22Rv1 (cell line): ENCODE data around the gene PBX3.

Experiments
- ZFX ChIP-seq: fragments of 450-650 bp; IDR thresholded peaks from 2 replicates; pipeline ENCODE4 v1.6.1; 2017; ENCODE audit warnings: antibody characterized with exemption, borderline replicate concordance
- TF ChIP-seq, protein P1 (sequence below): fragments of 450-650 bp; IDR thresholded peaks from 2 replicates; pipeline ENCODE4 v1.5.1; 2017; ENCODE audit warnings: mild to moderate bottlenecking

DNA sequence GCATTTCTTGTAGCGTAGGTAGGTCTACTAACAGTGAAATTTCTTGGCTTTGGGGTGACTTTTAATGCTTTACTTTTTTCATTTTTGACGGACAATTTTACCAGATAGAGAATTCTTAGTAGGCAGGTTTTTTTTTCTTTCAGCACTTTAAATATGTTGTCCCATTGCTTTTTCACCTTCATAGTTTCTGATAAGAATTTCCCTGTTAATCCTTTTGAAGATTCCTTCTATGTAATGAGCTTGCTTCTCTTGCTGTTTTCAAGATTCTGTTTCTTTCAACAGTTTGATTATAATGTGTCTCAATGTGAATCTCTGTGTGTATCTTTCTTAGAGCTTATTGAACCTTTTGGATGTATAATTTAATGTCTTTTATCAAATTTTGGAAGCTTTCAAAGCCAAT is 35.5 kb downstream of the PBX3 start:
- TF ChIP-seq, protein P1, sequence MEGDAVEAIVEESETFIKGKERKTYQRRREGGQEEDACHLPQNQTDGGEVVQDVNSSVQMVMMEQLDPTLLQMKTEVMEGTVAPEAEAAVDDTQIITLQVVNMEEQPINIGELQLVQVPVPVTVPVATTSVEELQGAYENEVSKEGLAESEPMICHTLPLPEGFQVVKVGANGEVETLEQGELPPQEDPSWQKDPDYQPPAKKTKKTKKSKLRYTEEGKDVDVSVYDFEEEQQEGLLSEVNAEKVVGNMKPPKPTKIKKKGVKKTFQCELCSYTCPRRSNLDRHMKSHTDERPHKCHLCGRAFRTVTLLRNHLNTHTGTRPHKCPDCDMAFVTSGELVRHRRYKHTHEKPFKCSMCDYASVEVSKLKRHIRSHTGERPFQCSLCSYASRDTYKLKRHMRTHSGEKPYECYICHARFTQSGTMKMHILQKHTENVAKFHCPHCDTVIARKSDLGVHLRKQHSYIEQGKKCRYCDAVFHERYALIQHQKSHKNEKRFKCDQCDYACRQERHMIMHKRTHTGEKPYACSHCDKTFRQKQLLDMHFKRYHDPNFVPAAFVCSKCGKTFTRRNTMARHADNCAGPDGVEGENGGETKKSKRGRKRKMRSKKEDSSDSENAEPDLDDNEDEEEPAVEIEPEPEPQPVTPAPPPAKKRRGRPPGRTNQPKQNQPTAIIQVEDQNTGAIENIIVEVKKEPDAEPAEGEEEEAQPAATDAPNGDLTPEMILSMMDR: no peak
- TF ChIP-seq ZFX: no peak
